Ishikawa (cell line): ENCODE data around the gene DAB1.

Source experiments
- CREB1 ChIP-seq: IDR thresholded peaks from 2 replicates; pipeline ENCODE4 v1.6.1; 2012; ENCODE audit warnings: low read depth
- EP300 ChIP-seq: IDR thresholded peaks from 2 replicates; pipeline ENCODE4 v1.6.1; 2012; ENCODE audit warnings: borderline replicate concordance
- MAX ChIP-seq: IDR thresholded peaks from 2 replicates; pipeline ENCODE4 v1.6.1; 2012
- RAD21 ChIP-seq: IDR thresholded peaks from 2 replicates; pipeline ENCODE4 v1.6.1; 2012; ENCODE audit warnings: low read depth
- TEAD4 ChIP-seq: IDR thresholded peaks from 2 replicates; pipeline ENCODE4 v1.6.1; 2012
- USF1 ChIP-seq: IDR thresholded peaks from 2 replicates; pipeline ENCODE4 v1.6.1; 2012
- YY1 ChIP-seq: IDR thresholded peaks from 2 replicates; pipeline ENCODE4 v1.6.1; 2012; ENCODE audit warnings: low read depth

- no peak for TF ChIP-seq CREB1
- no peak for TF ChIP-seq TEAD4
- no peak for TF ChIP-seq MAX
- TF ChIP-seq USF1: no peak
- TF ChIP-seq EP300: no peak
- TF ChIP-seq RAD21: no peak
- no peak for TF ChIP-seq YY1
Measured at GRCh38 chr1:57384901-57385300, 39.0 kb downstream of the DAB1 start.
